Endothelial cell of umbilical vein (primary cell): Measurements from ENCODE around the gene CCDC190. TPM values are rescaled to one million over a fixed set of nuclear protein-coding genes. Genes with fewer than 3 reads are reported as not detected.

ENCODE experiments used
- BruUV-seq: library from RNA; stranded (reverse); fragments of 400-500 nt; replicated peaks from 2 replicates; lab custom pipeline; 2021; lab: Mats Ljungman, UMichigan
- CTCF ChIA-PET: fragments of 300-600, 350-600 bp; sonication (Branson Sonifier 250); formaldehyde crosslinking; loops from one replicate; lab custom pipeline; 2021; ENCODE audit warnings: antibody characterized with exemption, inconsistent platforms; lab: Charles Lee
- POLR2A ChIA-PET: fragments of 300-600, 350-600 bp; sonication (Branson Sonifier 250); formaldehyde crosslinking; loops from one replicate; lab custom pipeline; 2021; ENCODE audit warnings: antibody characterized with exemption, inconsistent platforms; lab: Charles Lee
- DNase-seq: peaks from one replicate; pipeline ENCODE4 v3.0.0-alpha.2; 2011; ENCODE audit warnings: low read depth, low spot score
- FAIRE-seq: peaks from 2 replicates; lab custom pipeline; 2011; peaks lifted over from hg19 to GRCh38; lab: Jason Lieb, UNC
- H2AFZ ChIP-seq: 2 replicates; pipeline ENCODE4 v1.6.0; 2012; ENCODE audit warnings: low read depth, low read length, control low read depth, inconsistent platforms
- H3K27ac ChIP-seq: 2 replicates; pipeline ENCODE4 v1.5.1; 2011; ENCODE audit warnings: low read depth, mild to moderate bottlenecking, control low read depth, low read length, moderate library complexity; ENCODE audit not compliant: insufficient read depth
- H3K27me3 ChIP-seq, 2 experiments: 2 replicates each; pipeline versions ENCODE4 v1.6.0 to v1.6.1; 2011; ENCODE audit warnings: low read length in 2 of 2, mixed read lengths in 1 of 2; ENCODE audit not compliant: control insufficient read depth in 2 of 2, insufficient read depth in 2 of 2
- H3K36me3 ChIP-seq, 2 experiments: 2 replicates in 1 of 2; 3 replicates in 1 of 2; pipeline ENCODE4 v1.5.1; 2011; ENCODE audit warnings: low read length in 2 of 2, mild to moderate bottlenecking in 1 of 2, moderate library complexity in 1 of 2; ENCODE audit not compliant: control insufficient read depth in 2 of 2, insufficient read depth in 2 of 2; ENCODE audit errors: extremely low read depth in 1 of 2
- H3K4me1 ChIP-seq: 3 replicates; pipeline ENCODE4 v1.5.1; 2011; ENCODE audit warnings: mild to moderate bottlenecking, low read length; ENCODE audit not compliant: control insufficient read depth, insufficient read depth; ENCODE audit errors: extremely low read depth
- H3K4me2 ChIP-seq: 2 replicates; pipeline ENCODE4 v1.6.1; 2011; ENCODE audit warnings: low read length, control low read depth, mixed read lengths; ENCODE audit not compliant: insufficient read depth
- H3K4me3 ChIP-seq, 3 experiments: fragments of 200-600 bp in 1 of 3; sonication (generic), shearing (Covaris generic) in 1 of 3; replicated peaks in 1 of 3; 2 replicates each; pipeline ENCODE4 v1.5.1; 2011 to 2016; ENCODE audit warnings: control low read depth in 3 of 3, low read length in 3 of 3, mild to moderate bottlenecking in 2 of 3, inconsistent platforms in 1 of 3, low read depth in 1 of 3, moderate library complexity in 1 of 3; ENCODE audit not compliant: insufficient read depth in 1 of 3
- H3K79me2 ChIP-seq: 2 replicates; pipeline ENCODE4 v1.6.0; 2012; ENCODE audit warnings: low read length, inconsistent platforms; ENCODE audit not compliant: control insufficient read depth, insufficient read depth
- H3K9ac ChIP-seq: replicated peaks from 2 replicates; pipeline ENCODE3; 2011; ENCODE audit warnings: low read length, control low read depth; ENCODE audit not compliant: insufficient read depth; ENCODE audit errors: extremely low read depth
- H3K9me1 ChIP-seq: replicated peaks from 3 replicates; pipeline ENCODE4 v1.6.0; 2011; ENCODE audit warnings: mild to moderate bottlenecking, low read length; ENCODE audit not compliant: control insufficient read depth, insufficient read depth; ENCODE audit errors: extremely low read depth
- H3K9me3 ChIP-seq: replicated peaks from 2 replicates; pipeline ENCODE4 v1.5.1; 2012; ENCODE audit warnings: low read length, inconsistent platforms; ENCODE audit not compliant: control insufficient read depth, insufficient read depth
- H4K20me1 ChIP-seq: replicated peaks from 2 replicates; pipeline ENCODE3; 2011; ENCODE audit warnings: mild to moderate bottlenecking, low read length; ENCODE audit not compliant: control insufficient read depth, insufficient read depth; ENCODE audit errors: extremely low read depth
- EZH2 ChIP-seq: IDR thresholded peaks from 2 replicates; pipeline ENCODE4 v1.6.1; 2012; ENCODE audit warnings: borderline replicate concordance, low read depth, mild to moderate bottlenecking, moderate library complexity, low read length, inconsistent platforms; ENCODE audit not compliant: severe bottlenecking
- FOS ChIP-seq: IDR thresholded peaks from 2 replicates; pipeline ENCODE4 v1.6.1; 2011; ENCODE audit warnings: mild to moderate bottlenecking, low read length, moderate library complexity, borderline replicate concordance; ENCODE audit not compliant: insufficient read depth
- GATA2 ChIP-seq: IDR thresholded peaks from 2 replicates; pipeline ENCODE4 v1.7.0; 2011; ENCODE audit warnings: low read depth, mild to moderate bottlenecking, moderate library complexity, mixed read lengths, low read length; ENCODE audit not compliant: insufficient read length, insufficient read depth
- POLR2A ChIP-seq: IDR thresholded peaks from 2 replicates; pipeline ENCODE4 v1.6.1; 2012; ENCODE audit warnings: low read depth, mild to moderate bottlenecking, control low read depth, low read length
- POLR2AphosphoS5 ChIP-seq: IDR thresholded peaks from 2 replicates; pipeline ENCODE4 v1.6.1; 2012; ENCODE audit warnings: low read depth, mild to moderate bottlenecking, control low read depth, low read length, moderate library complexity; ENCODE audit not compliant: insufficient read depth
- dilution Hi-C: fragments of 300-500 bp; cut with MboI; formaldehyde crosslinking; loops from one replicate; pipeline ENCODE4 v1.15.0; 2019; ENCODE audit warnings: low sequenced_read_pairs; ENCODE audit not compliant: extremely low pct_ligation_motif_present
- intact Hi-C: fragments of 100-400 bp; cut with micrococcal nuclease; formaldehyde crosslinking; loops from one replicate; pipeline ENCODE4 v1.10.0; 2022
- polyA plus RNA-seq, 4 experiments: library from polyadenylated mRNA; depleted of rRNA in 3 of 4; stranded (reverse) in 3 of 4; unstranded in 1 of 4; fragments of >200 nt; gene quantifications; 2 replicates each; pipeline versions ENCODE4 v1.2.1 to v1.2.3, GENCODE V29; 2011 to 2012; ENCODE audit warnings: missing spikeins in 1 of 4
- total RNA-seq: library from RNA; stranded (reverse); gene quantifications from 2 replicates; pipeline ENCODE4 v1.2.3, GENCODE V29; 2021

The CCDC190 gene
- total and polyA plus RNA-seq, 2 donors (not counting 3 experiments of a cell fraction or from before 2014, with no cell fraction given), result 3.7 to 9.0 TPM

- Histone ChIP-seq H3K79me2 (no peaks in the 10 kb centered on the region), H2AFZ (no peak overlapping the region), H3K9me1 (no peaks in the 10 kb centered on the region), H3K27ac (no peak overlapping the region), H3K4me2 (no peak overlapping the region), H3K36me3 (no peaks in the 10 kb centered on the region), H3K9ac (no peak overlapping the region), H3K4me1 (peaks cover 16% of the 10 kb centered on the region), H3K4me3 (no peak overlapping the region), H3K9me3 (no peaks in the 10 kb centered on the region), H3K27me3 (no peaks in the 10 kb centered on the region), H4K20me1 (no peaks in the 10 kb centered on the region)
- TF ChIP-seq POLR2AphosphoS5, result no peak
- no peak for TF ChIP-seq EZH2
- intact Hi-C loops, result no loop called here
- dilution Hi-C loops, result no loop called here
- ChIA-PET CTCF (interaction anchor here (1.9 kb wide), 1 partner anchor 491 kb away, joined by 13 read pairs; no protein-coding TSS in a partner anchor), POLR2A (no interaction called here)
- FAIRE-seq (no peak), DNase-seq (no peak)
- BruUV-seq, result no TSS peak
These were observed 37.0 kb downstream of the CCDC190 start for GRCh38 chr1:162823771-162824525.

DNA sequence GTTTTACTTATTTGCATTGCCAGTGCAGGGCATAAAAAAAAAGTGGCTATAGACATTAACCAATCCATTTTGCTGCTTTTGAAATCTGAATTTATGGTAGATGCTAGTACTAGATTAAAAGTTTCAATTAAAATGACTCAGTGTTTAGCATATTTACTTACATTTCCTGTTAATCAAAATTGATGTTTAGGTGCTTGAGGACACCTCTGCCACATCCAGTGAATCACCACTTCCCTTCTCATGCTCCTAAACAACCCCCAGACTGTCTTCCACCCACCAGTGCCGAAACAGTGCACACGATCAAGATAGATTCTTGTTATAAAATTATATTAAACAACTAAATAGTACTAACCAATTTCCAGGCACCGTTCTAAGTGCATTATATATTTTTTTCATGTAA, 37.7 kb downstream of the CCDC190 start:
- FAIRE-seq, result peak; percentile 15
- H3K36me3 ChIP-seq, result no peaks in the 10 kb centered on the region
- no peaks in the 10 kb centered on the region for H4K20me1 ChIP-seq
- BruUV-seq, result no TSS peak
- peak overlapping the region; percentile 76 for H3K4me2 ChIP-seq
- H3K27me3 ChIP-seq, result no peaks in the 10 kb centered on the region
- H2AFZ ChIP-seq, result peak overlapping the region; percentile 94
- ChIA-PET CTCF (interaction anchor here (1.1 to 1.9 kb wide), 3 partner anchors 11 to 492 kb away, joined by 3 to 13 read pairs (median 5); no protein-coding TSS in a partner anchor), POLR2A (no interaction called here)
- H3K9me1 ChIP-seq, result no peaks in the 10 kb centered on the region
- dilution Hi-C loops, result no loop called here
- H3K4me3 ChIP-seq, result no peak overlapping the region
- peaks cover 16% of the 10 kb centered on the region for H3K4me1 ChIP-seq
- H3K9ac ChIP-seq, result no peak overlapping the region
- intact Hi-C loops, result no loop called here
- H3K9me3 ChIP-seq, result no peaks in the 10 kb centered on the region
- peak; percentile 14 for DNase-seq
- TF ChIP-seq POLR2A, result no peak
- TF ChIP-seq GATA2, result no peak
- TF ChIP-seq FOS, result peak; percentile 36
- no peaks in the 10 kb centered on the region for H3K79me2 ChIP-seq
- no peak overlapping the region for H3K27ac ChIP-seq
